ENCODE results near the gene C11orf54. TPM values are rescaled to one million over a fixed set of nuclear protein-coding genes. Genes with fewer than 3 reads are reported as not detected.

Gene C11orf54
- total RNA-seq, 2 donors from 2014 or later: 37.1 to 59.4 TPM

- intact Hi-C loops (cut with DNase I): no loop called here
- no peaks in the 10 kb centered on the region for H3K4me1 ChIP-seq
- TF ChIP-seq, protein P1, sequence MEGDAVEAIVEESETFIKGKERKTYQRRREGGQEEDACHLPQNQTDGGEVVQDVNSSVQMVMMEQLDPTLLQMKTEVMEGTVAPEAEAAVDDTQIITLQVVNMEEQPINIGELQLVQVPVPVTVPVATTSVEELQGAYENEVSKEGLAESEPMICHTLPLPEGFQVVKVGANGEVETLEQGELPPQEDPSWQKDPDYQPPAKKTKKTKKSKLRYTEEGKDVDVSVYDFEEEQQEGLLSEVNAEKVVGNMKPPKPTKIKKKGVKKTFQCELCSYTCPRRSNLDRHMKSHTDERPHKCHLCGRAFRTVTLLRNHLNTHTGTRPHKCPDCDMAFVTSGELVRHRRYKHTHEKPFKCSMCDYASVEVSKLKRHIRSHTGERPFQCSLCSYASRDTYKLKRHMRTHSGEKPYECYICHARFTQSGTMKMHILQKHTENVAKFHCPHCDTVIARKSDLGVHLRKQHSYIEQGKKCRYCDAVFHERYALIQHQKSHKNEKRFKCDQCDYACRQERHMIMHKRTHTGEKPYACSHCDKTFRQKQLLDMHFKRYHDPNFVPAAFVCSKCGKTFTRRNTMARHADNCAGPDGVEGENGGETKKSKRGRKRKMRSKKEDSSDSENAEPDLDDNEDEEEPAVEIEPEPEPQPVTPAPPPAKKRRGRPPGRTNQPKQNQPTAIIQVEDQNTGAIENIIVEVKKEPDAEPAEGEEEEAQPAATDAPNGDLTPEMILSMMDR (IDR thresholded peaks at IDR 0.05): no peak
- DNase-seq: no peak
- H3K27ac ChIP-seq: no peak overlapping the region
- no peaks in the 10 kb centered on the region for H3K36me3 ChIP-seq
- H3K9me3 ChIP-seq: no peaks in the 10 kb centered on the region
- no peaks in the 10 kb centered on the region for H3K27me3 ChIP-seq
- no peak overlapping the region for H3K9ac ChIP-seq (ENCODE audit: low read depth in 2 of 2, low read length in 2 of 2)
- H3K4me3 ChIP-seq: no peak overlapping the region
These were observed 37.2 kb upstream of the C11orf54 start for GRCh38 chr11:93704237-93704636.

- no peaks in the 10 kb centered on the region for H3K4me1 ChIP-seq
- intact Hi-C loops (cut with DNase I): no loop called here
These were observed 31.2 kb upstream of the C11orf54 start for GRCh38 chr11:93710239-93710638.

DNA sequence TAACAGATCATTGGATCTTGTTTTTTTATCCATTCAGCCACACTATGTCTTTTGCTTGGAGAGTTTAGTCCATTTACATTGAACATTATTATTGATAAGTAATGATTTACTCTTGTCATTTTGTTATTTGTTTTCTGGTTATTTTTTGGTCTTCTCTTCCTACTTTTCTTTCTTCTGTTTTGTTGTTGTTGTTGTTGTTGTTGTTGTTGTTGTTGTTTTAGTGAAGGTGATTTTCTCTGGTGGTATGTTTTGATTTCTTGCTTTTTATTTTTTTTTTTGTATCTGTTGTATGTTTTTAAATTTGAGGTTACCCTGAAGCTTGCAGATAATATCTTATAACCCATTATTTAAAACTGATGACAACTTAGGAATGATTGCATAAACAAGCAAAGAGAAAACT, 28.8 kb upstream of the C11orf54 start:
- H3K9ac ChIP-seq (ENCODE audit: low read depth in 2 of 2, low read length in 2 of 2): no peak overlapping the region
- H3K27ac ChIP-seq: no peak overlapping the region
- H3K4me3 ChIP-seq: no peak overlapping the region
- no peaks in the 10 kb centered on the region for H3K4me1 ChIP-seq
- H3K36me3 ChIP-seq: no peaks in the 10 kb centered on the region
- intact Hi-C loops (cut with DNase I): no loop called here
- no peak for DNase-seq
- no peaks in the 10 kb centered on the region for H3K9me3 ChIP-seq
- TF ChIP-seq, protein P1 (IDR thresholded peaks at IDR 0.05): no peak
- H3K27me3 ChIP-seq: no peaks in the 10 kb centered on the region

More at GRCh38 chr11:93710239-93710638, 31.2 kb upstream of the C11orf54 start:
- H3K27me3 ChIP-seq: no peaks in the 10 kb centered on the region
- H3K36me3 ChIP-seq: no peaks in the 10 kb centered on the region
- DNase-seq: no peak
- no peak overlapping the region for H3K27ac ChIP-seq
- H3K9ac ChIP-seq (ENCODE audit: low read depth in 2 of 2, low read length in 2 of 2): no peak overlapping the region
- H3K4me3 ChIP-seq: no peak overlapping the region
- TF ChIP-seq, protein P1 (IDR thresholded peaks at IDR 0.05): no peak
- no peaks in the 10 kb centered on the region for H3K9me3 ChIP-seq

GRCh38 chr11:93715797-93716396, 25.6 kb upstream of the C11orf54 start:
- intact Hi-C loops (cut with DNase I): no loop called here
- H3K36me3 ChIP-seq: no peaks in the 10 kb centered on the region
- no peak overlapping the region for H3K4me3 ChIP-seq
- no peak overlapping the region for H3K9ac ChIP-seq (ENCODE audit: low read depth in 2 of 2, low read length in 2 of 2)
- no peaks in the 10 kb centered on the region for H3K4me1 ChIP-seq
- TF ChIP-seq, protein P1 (IDR thresholded peaks at IDR 0.05): no peak
- H3K27me3 ChIP-seq: no peaks in the 10 kb centered on the region
- H3K27ac ChIP-seq: no peak overlapping the region
- no peaks in the 10 kb centered on the region for H3K9me3 ChIP-seq
- no peak for DNase-seq

DNA sequence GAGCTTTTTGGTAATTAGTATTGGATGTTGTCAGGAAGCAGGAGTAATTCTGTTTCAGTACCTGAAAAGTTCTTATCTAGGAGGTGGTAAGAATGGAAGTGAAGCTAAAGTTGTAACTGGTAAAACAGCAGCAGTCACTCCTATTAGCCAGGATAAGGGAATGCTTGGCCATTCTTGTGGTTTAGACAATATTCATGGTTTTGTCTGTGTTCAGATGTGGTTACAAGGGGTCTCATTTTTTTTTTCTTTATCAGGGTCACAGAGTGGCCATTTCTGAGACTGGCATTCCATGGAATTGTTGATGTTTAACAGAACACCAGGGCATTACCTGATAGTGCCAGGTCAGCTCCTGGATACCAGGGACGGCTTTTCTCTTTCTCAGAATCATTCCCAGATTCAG, 24.0 kb upstream of the C11orf54 start:
- no peak overlapping the region for H3K27ac ChIP-seq

More for the DNA sequence above, 24.0 kb upstream of the C11orf54 start:
- Histone ChIP-seq H3K9ac (ENCODE audit: low read depth in 2 of 2, low read length in 2 of 2) (no peak overlapping the region), H3K27me3 (no peaks in the 10 kb centered on the region), H3K4me1 (no peaks in the 10 kb centered on the region), H3K36me3 (peaks cover 2% of the 10 kb centered on the region), H3K9me3 (no peaks in the 10 kb centered on the region), H3K4me3 (no peak overlapping the region)
- TF ChIP-seq, protein P1 (IDR thresholded peaks at IDR 0.05): no peak
- intact Hi-C loops (cut with DNase I): no loop called here
- DNase-seq: no peak
